ENCODE measurements around the gene MARCHF2.

DNA sequence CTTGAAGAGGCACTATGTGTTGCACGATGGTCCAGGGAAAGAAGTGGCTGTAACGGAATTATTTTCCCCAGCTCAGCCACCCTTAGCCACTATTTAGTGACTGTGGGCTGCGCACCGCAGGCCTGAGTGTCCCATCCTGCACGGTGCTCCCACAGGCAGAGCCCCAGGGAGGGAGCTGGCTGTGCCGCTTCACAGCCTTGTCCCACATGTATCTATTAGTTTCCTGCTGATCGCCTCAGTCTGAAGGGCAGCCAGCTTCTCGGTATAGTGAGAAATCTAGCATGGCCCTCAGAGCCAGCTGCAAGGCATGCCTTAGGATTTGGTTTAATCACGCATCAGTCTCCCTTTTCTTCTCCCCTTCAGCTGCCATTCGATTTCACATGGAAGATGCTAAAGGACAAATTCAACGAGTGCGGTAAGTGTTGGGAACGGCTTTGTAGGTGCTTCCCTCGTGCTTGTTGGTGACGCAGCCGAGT, 73.6 kb downstream of the MARCHF2 start:
- TF ChIP-seq ZFP3 (CRISPR knock-in tag; IDR thresholded peaks at IDR 0.05) (no peak), ZFP30 (CRISPR knock-in tag; IDR thresholded peaks at IDR 0.05) (no peak), SNAI2 (CRISPR knock-in tag; IDR thresholded peaks at IDR 0.05) (no peak), BACH2 (CRISPR knock-in tag; IDR thresholded peaks at IDR 0.05; ENCODE audit: borderline replicate concordance) (no peak), TOX (CRISPR knock-in tag; IDR thresholded peaks at IDR 0.05; ENCODE audit: borderline replicate concordance) (no peak), ZNF565 (CRISPR knock-in tag; conservative IDR thresholded peaks at IDR 0.05; ENCODE audit: low read depth) (no peak), OSR1 (CRISPR knock-in tag; IDR thresholded peaks at IDR 0.05) (no peak), RARB (CRISPR knock-in tag; IDR thresholded peaks at IDR 0.05) (no peak), ZC3H10 (CRISPR knock-in tag; IDR thresholded peaks at IDR 0.05) (no peak), ISL1 (CRISPR knock-in tag; IDR thresholded peaks at IDR 0.05) (no peak), CSDC2 (CRISPR knock-in tag; IDR thresholded peaks at IDR 0.05) (no peak), ZNF70 (CRISPR knock-in tag; IDR thresholded peaks at IDR 0.05) (no peak)
